Breast epithelium (tissue), 3 donors: ENCODE results near the gene PCDHA11.

Source experiments
- POLR2A ChIP-seq: fragments of 450-650 bp; IDR thresholded peaks from one replicate; pipeline ENCODE4 v1.6.1; 2016; ENCODE audit warnings: antibody characterized with exemption, mild to moderate bottlenecking, moderate library complexity
- POLR2AphosphoS5 ChIP-seq, 3 donors: sonication (generic); formaldehyde crosslinking; IDR thresholded peaks; one replicate each; pipeline ENCODE4 v1.6.1; 2017; ENCODE audit warnings: antibody characterized with exemption in 3 of 3
- TF ChIP-seq, protein P1 (sequence below), 3 donors: fragments of 450-650 bp; IDR thresholded peaks; one replicate each; pipeline ENCODE4 v1.5.1; 2016 to 2017; ENCODE audit warnings: antibody characterized with exemption in 3 of 3, mild to moderate bottlenecking in 3 of 3, moderate library complexity in 3 of 3

DNA sequence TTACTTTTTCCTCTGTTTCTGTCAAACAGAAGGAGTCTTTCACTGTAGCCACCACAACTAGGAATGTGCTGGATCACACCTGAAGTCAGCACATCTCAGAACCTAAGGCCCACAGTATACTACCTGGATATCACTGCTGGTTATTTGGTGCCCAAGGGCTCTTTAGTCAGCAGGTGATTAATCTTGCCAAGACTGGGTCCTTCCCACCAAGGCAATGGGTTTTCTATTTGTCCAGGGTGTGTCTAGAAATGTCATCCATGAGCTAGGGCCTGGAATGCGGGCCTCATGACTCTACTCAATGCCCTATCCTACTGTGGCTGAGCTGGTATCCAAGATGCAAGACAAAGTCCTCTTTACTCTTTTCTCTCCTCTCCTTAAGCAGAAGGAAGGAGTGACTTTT lies 47.6 kb downstream of the PCDHA11 start:
- TF ChIP-seq, protein P1, sequence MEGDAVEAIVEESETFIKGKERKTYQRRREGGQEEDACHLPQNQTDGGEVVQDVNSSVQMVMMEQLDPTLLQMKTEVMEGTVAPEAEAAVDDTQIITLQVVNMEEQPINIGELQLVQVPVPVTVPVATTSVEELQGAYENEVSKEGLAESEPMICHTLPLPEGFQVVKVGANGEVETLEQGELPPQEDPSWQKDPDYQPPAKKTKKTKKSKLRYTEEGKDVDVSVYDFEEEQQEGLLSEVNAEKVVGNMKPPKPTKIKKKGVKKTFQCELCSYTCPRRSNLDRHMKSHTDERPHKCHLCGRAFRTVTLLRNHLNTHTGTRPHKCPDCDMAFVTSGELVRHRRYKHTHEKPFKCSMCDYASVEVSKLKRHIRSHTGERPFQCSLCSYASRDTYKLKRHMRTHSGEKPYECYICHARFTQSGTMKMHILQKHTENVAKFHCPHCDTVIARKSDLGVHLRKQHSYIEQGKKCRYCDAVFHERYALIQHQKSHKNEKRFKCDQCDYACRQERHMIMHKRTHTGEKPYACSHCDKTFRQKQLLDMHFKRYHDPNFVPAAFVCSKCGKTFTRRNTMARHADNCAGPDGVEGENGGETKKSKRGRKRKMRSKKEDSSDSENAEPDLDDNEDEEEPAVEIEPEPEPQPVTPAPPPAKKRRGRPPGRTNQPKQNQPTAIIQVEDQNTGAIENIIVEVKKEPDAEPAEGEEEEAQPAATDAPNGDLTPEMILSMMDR (IDR thresholded peaks at IDR 0.05) = no peak
- TF ChIP-seq POLR2AphosphoS5 (IDR thresholded peaks at IDR 0.05) (no peak), POLR2A (no peak)
